MG63 (cell line): ENCODE data around the gene TNS1. TPM values are rescaled to one million over a fixed set of nuclear protein-coding genes. Genes with fewer than 3 reads are reported as not detected.

Experiments used
- DNase-seq: peaks from one replicate; pipeline ENCODE4 v3.0.0-alpha.2; 2020
- H3K27me3 ChIP-seq: fragments of 250-450 bp; sonication (Bioruptor Pico); 2 replicates; pipeline ENCODE4 v1.5.1; 2020; ENCODE audit warnings: mild to moderate bottlenecking, moderate library complexity
- H3K36me3 ChIP-seq: fragments of 250-450 bp; sonication (Bioruptor Pico); 2 replicates; pipeline ENCODE4 v1.5.1; 2020; ENCODE audit warnings: mild to moderate bottlenecking, moderate library complexity
- H3K4me3 ChIP-seq: fragments of 250-450 bp; sonication (Bioruptor Pico); 2 replicates; pipeline ENCODE4 v1.5.1; 2020; ENCODE audit warnings: mild to moderate bottlenecking, moderate library complexity
- H3K9me3 ChIP-seq: fragments of 250-450 bp; sonication (Bioruptor Pico); 2 replicates; pipeline ENCODE4 v1.5.1; 2020; ENCODE audit warnings: mild to moderate bottlenecking, moderate library complexity
- total RNA-seq: library from RNA; depleted of rRNA; stranded (reverse); fragments of >200 nt; shearing (Covaris generic); gene quantifications from 2 replicates; pipeline ENCODE4 v1.2.3, GENCODE V29; 2014; ENCODE audit warnings: low replicate concordance

TNS1 gene
- total RNA-seq, 1 experiment from 2014 or later: 17.6 TPM

DNA sequence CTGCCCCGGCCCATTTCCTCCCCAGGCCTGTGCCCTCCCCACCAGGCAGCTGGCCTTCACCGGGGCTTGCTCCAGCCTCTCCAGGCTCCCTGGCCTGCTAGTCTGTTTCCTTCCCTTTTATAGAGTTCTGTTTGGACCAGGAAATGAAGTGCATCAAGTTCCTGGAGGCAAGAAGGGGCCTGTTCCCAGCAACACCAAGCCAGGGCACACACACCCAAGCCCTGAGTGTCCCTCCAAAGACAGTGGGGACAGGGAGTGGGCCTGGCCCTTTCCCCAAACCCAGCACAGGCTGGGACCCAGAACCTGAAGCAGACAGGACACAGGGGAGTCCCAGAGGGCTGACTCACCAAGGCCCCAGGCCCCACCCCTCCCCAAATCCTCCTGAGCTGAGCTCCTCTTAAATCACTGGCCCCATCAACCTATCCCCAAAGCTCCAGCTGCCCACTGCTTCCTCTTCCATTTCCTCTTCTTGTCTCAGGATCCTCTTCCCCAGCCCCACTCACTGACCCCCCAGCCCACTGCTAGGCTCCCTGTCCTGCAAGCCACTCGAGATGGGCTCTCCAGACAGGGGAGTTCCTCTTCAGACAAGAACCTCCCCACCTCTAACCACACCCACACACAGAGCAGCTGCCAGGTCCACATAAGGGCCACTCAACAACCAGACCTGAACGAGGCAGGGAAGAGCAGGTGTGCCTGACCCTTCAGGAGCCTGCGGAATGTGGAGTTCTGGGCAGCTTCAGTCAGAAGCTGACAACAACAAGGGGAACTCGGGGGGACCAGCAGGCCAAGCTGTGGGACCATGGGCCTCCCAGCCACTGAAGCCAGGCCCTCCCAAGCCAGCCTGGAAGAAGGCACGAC is 74.2 kb downstream of the TNS1 start:
- Histone ChIP-seq H3K4me3 (no peak overlapping the region), H3K9me3 (no peaks in the 10 kb centered on the region), H3K36me3 (peaks cover 3% of the 10 kb centered on the region), H3K27me3 (no peaks in the 10 kb centered on the region)
- DNase-seq: no peak

DNA sequence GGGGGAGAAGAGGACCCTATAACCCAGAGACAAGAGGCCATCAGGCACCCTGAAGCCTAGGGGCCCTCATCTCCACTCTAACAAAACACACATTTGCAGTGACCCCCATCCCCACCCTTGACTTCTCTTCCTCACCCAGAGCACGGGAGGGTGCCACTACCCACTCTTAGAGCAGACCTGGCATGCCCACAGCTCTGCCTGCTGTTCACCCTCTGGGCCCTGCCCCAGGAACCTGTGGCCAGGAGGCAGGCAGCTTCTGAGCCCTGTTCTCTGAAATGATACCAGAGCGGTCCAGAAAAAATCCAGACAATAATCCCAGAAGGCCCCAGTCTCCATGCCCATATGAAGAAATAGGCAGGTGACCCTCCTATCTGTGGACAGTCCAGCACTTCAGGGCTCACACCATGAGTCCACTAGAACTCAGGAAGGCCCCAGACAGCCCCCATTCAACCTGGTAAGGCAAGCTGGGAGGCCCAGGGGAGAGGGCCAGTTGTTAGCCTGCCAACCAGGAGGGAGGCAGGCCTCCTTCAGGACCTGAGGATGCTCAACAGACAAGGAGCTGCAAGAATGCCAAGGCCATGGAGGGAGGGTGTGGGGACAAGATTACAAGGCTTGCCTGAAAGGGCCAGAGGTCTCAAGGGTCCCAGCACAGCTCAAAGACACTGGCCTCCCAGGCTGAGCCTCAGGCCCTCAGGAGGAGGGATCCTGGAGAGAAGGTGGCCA is 75.0 kb downstream of the TNS1 start:
- no peaks in the 10 kb centered on the region for H3K9me3 ChIP-seq
- no peak overlapping the region for H3K4me3 ChIP-seq
- no peak for DNase-seq
- H3K27me3 ChIP-seq: no peaks in the 10 kb centered on the region
- peaks cover 3% of the 10 kb centered on the region for H3K36me3 ChIP-seq

DNA sequence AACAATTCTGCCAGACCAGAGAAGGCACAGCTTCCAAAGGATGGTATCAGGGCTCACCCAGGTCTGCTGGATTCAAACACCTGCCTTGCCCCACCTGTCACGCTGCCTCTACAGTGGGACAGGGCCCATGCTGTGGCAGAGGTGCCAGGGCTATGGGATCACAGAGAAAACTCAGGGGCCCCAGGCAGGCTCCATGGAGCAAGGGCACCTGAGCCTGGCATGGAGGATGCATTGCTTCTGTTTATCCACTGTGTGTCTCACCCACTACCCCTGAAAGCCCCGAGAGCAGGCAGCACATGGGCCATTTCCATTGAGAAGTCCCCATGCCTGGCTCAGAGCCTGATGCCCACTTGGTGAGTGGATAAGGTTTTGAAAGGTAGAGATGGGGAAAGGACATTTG is 76.0 kb downstream of the TNS1 start:
- H3K4me3 ChIP-seq: no peak overlapping the region
- DNase-seq: no peak
- no peaks in the 10 kb centered on the region for H3K27me3 ChIP-seq
- H3K9me3 ChIP-seq: no peaks in the 10 kb centered on the region
- no peaks in the 10 kb centered on the region; the same call in none of the 2 replicates for H3K36me3 ChIP-seq

DNA sequence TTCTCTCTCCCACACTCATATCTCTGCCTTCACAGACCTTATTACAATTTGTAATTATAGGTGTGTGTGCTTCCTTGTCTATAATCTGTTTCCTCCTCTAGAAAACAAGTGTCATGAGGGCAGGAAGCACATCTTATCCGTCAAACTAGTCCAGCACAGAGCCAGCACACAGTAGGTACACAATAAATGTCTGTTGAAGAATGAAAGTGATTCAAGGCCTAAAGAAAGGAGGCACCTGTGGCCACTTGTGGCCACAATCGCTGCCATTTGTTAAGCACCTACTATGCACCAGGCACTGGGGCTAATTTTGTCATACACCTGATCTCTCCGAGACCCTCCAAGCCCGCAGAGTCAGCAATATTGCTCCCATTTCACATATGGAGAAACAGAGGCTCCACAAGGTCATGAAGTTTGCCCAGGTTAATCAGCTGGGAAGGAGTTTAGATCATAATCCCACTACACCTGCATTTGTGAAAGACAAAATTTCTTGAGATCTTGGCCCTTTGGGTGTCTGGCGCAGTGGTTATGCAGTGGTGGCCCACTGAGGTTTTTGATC is 78.4 kb downstream of the TNS1 start:
- DNase-seq: no peak
- H3K9me3 ChIP-seq: no peaks in the 10 kb centered on the region
- H3K27me3 ChIP-seq: no peaks in the 10 kb centered on the region
- H3K4me3 ChIP-seq: no peak overlapping the region
- H3K36me3 ChIP-seq: no peaks in the 10 kb centered on the region; the same call in none of the 2 replicates

DNA sequence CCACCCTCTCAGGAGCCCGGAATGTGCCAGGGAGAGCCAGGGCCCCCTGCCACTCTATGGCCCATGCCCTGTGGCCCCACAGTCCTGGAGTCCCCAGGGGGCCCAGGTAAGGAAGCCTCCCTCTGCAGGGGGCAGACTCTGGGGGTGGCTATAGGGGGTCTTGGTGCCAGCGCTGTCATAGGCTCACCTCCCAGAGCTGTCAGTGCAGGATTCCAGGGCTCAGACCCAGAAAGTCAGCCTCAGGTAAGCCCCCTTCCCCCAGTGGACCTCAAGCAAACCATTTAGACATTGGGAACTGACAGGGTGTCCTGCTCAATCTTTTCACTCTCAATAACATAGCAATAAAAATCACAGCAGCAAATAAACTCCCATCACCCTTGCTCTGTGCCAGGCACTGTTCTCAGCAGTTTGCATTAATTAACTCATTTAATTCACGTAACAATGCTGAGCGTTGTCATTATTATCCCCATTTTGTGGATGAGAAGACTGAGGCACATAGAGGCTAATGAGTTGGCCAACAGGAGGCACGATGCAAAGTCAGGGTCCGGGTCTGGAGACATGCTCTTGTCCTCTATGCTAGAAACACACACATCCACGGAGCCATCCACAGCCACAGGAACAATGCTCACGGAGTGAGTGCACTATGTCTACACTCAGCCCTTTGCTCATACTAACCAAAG is 79.6 kb downstream of the TNS1 start:
- Histone ChIP-seq H3K9me3 (no peaks in the 10 kb centered on the region), H3K36me3 (no peaks in the 10 kb centered on the region; the same call in none of the 2 replicates), H3K27me3 (no peaks in the 10 kb centered on the region), H3K4me3 (no peak overlapping the region)
- no peak for DNase-seq

DNA sequence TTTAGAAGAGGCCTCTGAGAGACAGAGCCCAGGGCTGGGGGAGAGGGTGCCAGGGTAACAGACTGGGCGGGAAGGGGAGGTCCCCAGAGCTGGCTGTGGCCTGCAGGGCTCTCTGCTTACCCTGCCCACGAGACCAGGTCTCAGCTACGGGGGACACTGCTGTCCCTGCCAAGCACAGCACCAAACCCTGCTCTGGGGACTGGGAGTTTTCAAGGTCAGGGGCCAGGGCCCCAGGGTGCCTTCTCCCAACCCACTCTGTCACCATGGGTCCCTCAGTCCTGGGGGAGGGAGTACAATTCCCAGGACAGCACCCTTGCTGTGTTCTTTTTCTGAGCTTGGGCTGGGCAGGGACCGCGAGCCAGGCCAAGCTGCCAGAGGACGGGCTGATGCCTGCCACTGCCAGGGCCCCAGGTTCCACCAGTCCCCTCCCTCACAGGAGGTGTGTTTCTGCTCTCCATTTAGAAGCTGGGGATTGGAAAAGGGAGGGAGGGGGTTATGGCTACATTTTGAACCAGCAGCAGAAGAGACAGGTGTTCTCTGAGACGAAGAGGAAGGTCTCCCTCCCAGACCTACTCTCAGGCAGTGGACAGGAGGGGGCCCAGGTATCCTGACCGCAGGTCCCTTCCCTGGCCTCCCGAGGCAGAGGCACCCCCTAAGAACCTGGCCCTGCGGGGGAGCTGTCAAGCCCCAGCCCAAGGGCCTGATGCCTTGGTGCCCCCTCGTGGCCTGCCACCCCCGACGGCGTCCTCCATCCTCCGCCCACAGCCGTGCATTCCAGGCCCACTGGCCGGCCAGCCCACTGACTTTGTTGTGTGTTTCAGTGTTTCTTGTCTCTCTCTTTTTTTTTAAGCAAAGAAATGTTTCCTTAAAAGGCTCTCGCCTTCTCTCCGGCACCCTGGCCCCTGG is 80.4 kb downstream of the TNS1 start:
- no peaks in the 10 kb centered on the region; the same call in none of the 2 replicates for H3K36me3 ChIP-seq
- DNase-seq: no peak
- no peaks in the 10 kb centered on the region for H3K9me3 ChIP-seq
- no peak overlapping the region for H3K4me3 ChIP-seq
- no peaks in the 10 kb centered on the region for H3K27me3 ChIP-seq

DNA sequence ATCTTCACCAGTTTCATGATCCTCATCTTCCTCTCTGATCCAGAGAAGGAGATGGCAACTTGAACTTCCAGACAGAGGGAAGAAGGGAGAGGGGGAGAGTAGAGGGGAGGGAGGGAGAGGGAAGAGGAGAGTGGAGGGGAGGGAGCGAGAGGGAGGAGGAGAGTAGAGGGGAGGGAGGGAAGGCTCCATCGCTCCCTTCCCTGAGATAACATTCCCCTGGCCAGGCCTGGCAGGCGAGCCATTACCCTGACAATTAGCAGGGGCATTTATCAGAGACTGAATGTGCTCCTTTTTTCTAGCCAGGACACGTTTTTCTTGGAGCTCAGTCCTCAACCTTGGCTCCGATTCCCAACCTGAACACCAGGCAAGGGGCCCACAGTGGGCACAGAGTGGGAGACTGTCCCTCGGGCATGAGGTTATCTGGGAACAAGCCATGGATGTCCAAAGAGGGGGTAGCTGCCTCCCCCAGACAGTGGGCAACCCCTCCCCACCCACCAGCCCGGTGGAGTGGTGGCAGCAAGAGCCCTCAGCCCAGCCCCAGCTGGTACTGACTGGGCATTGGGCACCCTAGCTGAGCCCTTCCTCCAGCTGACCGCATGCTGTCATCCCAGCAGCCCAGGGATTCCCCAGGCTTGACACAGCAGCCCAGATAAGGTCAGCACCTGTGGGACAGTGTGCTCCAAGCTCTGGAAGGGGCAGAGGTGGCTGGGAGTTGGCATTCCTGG is 81.8 kb downstream of the TNS1 start:
- peaks cover 3% of the 10 kb centered on the region for H3K36me3 ChIP-seq
- DNase-seq: no peak

DNA sequence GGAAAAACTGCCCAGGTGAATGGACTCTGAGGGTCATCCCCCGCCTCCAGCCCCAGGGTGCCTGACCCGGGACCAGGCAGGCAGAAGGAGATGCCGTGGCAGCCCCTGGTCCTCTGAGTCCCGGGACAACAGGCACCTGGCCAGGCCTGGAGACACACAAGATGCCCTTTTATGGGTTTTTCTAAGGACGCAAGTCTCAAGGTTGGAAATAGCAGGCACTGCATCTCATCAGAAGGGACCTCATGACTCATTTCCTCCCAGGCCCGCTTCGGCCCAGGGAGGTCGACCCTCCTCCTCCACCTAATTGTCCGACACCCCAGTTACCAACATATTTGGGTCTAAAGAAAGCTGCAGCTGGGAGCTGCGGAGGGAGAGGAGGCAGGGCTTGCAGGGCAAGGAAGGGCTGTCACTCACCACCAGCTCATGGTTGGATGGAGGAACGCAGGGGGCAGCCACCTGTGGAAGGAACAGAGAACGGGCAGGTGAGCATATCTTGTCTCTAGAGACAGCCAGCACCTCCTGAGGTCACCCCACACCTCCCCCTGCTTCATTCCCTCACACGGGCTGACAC is 82.9 kb downstream of the TNS1 start:
- Histone ChIP-seq H3K4me3 (no peak overlapping the region), H3K27me3 (no peaks in the 10 kb centered on the region), H3K36me3 (peaks cover 8% of the 10 kb centered on the region), H3K9me3 (no peaks in the 10 kb centered on the region)
- DNase-seq: no peak

More for the DNA sequence above, 81.8 kb downstream of the TNS1 start:
- no peaks in the 10 kb centered on the region for H3K27me3 ChIP-seq
- no peak overlapping the region for H3K4me3 ChIP-seq
- H3K9me3 ChIP-seq: no peaks in the 10 kb centered on the region

DNA sequence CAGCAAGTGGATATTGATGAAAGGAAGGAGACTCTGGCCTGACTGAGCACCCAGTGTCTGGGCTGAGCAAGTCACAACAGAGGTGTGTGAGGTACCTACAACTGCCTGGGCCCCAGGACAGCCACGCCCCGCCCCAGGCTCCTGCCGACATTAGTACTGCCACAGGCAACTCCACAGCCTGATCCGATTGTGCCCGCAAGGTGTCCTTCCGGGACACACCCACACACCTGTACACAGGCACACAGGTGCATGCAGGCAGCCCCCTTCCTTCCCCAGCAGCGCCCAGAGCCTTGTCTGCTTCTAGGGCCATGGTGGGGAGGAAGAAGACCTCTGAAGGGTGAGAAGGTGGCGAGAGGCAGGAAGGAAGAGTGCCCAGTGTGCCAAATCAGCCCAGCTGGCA is 83.6 kb downstream of the TNS1 start:
- no peak for DNase-seq
- Histone ChIP-seq H3K9me3 (no peaks in the 10 kb centered on the region), H3K27me3 (no peaks in the 10 kb centered on the region), H3K36me3 (peaks cover 9% of the 10 kb centered on the region), H3K4me3 (no peak overlapping the region)

DNA sequence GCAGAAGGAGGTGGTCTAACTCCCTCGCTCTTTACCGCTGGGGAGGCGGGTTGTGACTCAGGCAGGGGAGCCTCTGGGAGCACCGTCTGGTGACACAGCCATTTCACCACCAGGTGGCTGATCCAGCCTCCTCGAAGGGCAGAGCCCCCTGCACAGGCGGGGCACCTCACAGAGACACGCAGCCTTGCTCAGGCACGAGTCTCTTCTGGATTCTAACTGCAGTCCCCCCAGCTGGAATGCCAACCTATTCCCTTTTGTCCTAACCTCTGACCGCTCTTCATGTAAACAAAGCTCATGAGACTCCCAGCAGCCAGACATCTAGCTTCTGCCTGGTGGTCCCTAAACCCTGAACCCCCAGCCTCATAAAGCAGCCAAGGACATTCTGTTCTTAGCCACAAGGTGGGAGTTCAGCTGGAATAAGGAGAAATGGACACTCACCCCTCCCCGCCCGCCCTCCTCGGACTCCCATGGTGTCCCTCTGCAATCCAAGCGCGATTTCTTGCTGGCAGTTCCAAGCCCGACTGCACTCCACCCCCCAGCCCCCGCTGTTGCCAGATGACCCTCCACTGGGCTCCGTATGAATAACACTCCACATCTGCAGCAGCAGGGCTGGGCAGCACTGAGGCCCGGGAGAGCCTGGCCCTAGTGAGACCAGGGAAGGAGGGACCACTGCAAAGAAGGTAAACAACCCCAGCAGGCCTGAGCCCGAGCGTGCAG is 84.3 kb downstream of the TNS1 start:
- DNase-seq: no peak
- Histone ChIP-seq H3K36me3 (peaks cover 9% of the 10 kb centered on the region), H3K27me3 (no peaks in the 10 kb centered on the region), H3K4me3 (no peak overlapping the region), H3K9me3 (no peaks in the 10 kb centered on the region)

DNA sequence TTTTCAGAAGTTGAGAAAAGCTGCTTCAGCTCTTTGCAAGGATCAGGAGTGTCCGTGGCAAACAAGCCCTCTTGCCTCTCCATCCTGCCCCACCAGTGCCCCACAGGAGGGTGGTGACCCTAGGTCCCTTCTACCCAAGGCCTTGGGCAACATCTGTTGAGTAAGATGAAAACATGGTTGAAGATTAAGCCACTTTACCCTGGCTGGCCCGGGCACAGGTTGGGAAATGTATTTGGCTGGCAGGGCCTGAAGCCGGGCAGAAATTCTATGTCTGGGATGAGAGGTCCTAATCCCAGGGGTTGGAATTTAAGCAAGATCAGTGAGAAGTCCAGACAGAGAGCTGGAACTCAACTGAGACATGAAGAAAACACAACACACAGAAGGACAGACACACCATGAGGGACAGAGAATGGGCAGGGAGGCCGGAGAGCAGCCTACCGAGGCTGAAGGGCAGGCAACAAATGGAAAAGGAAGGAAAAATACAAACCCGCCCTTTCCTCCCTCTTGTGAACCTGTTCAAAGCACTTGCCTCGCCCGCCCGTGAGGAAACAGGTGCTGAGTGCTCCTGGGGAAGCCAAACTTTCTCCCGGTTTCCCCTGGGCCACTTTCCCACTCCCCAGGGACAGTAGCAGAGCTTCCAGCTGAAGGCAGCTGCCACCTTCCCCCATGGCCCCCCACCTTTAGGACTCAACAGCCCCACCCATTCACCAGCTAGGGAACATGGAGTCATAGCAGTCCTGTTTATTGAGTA is 86.1 kb downstream of the TNS1 start:
- Histone ChIP-seq H3K4me3 (no peak overlapping the region), H3K27me3 (no peaks in the 10 kb centered on the region), H3K9me3 (no peaks in the 10 kb centered on the region), H3K36me3 (peaks cover 9% of the 10 kb centered on the region)
- DNase-seq: no peak

DNA sequence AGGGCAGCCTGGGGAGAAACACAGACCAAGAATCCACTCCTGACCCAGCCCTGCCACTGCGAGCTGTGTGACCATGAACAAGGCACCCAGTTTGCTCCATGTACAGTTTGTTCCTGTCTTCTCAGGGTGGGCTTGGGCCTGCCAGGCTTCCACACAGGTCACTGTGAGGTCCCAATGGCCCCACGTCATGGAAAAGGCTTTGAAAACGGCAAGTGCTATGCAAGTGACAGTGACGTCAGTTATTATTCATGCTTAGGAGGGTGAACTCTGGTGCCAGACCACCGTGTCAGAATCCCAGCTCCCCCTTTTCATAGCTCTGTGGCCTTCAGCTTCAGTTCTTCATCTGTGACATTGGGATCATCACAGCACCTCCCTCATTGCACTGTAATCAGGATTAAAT is 87.1 kb downstream of the TNS1 start:
- no peaks in the 10 kb centered on the region for H3K27me3 ChIP-seq
- no peaks in the 10 kb centered on the region for H3K9me3 ChIP-seq
- peaks cover 9% of the 10 kb centered on the region for H3K36me3 ChIP-seq
- no peak for DNase-seq
- no peak overlapping the region for H3K4me3 ChIP-seq

DNA sequence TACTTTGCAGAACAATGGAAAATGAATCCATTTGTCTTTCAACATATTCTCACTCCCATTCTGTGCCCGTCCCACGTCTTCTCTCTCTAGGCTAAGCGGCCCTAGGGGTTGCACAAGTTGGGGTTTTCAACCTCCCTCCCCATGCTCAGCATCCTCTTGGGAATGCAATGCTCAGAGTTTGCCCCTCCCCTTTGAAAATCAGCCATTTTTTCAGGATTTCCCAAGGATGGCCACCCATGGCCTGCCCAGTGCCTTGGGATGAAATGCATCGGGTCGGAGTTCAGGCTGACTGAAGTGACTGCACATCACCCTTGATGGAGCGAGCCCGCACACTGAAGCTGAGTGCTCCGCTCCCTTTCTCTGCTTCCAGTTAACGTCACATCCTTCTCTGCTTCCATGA is 87.9 kb downstream of the TNS1 start:
- no peaks in the 10 kb centered on the region for H3K27me3 ChIP-seq
- DNase-seq: no peak
- no peak overlapping the region for H3K4me3 ChIP-seq
- peaks cover 9% of the 10 kb centered on the region for H3K36me3 ChIP-seq
- no peaks in the 10 kb centered on the region for H3K9me3 ChIP-seq

DNA sequence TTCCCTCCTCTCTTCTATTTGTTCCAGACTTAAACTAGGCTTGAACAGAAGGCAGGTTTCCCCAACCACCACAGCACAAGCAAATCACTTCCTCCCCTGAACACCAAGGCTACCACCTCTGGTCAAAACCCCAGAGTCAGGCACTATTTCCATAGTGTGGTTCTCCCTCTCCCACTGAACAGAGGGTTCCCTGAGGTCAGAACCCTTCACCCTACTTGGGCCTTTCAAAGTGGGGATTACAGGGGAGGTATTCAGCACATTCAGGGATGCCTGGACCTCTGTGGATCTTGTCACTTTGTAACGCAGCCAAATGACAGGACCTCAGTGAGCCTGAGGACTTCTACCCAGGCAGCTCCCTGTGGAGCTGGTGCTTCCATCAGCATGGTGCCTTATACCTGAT is 88.7 kb downstream of the TNS1 start:
- DNase-seq: no peak
- Histone ChIP-seq H3K9me3 (no peaks in the 10 kb centered on the region), H3K36me3 (peaks cover 9% of the 10 kb centered on the region), H3K27me3 (no peaks in the 10 kb centered on the region), H3K4me3 (no peak overlapping the region)
